GM04504 (cell line): Measurements from ENCODE around the gene PHTF1.

Experiments
- DNase-seq: peaks from one replicate; pipeline ENCODE4 v3.0.0-alpha.2; 2012; ENCODE audit warnings: low read depth

Gene PHTF1

DNA sequence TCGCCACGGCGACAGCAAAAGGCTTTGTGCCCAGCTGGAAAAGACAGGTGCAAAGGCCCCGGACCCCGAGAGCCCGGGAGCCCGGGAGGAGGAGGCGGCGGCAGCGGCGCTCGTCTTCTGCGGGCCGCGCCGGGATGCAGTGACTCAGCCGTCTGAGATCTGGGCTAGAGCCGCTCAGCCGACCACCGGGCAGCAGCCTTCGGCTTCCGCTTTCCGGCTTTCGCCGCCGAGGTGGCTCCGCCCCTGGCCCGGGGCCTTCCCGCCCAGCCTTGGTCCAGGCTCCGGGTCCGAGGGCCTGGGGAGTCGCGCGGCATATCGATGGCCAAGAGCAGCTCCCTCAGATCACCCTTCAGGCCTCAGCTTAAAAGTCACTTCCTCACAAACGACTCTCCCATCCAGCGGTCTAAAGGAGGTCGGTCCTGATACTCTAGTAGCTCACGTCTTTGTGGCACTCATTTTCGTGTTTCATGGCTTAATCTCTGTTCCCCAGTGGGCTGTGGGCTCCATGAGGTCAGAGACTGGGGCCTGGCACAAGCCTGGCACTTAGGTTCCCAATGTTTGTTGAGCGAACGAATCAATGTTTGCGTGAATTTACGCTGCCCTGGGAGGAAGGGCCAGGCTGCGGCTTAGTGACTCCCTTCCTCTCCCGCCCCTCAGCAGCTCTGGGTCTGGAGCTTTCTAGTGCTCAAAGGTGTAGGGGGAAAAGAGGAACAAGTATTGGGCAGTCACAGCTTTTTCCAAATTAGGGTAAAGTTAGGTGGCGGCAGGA lies at the start of gene PHTF1:
Gene PHTF1 (minus strand): TSS at position 154 of the 769 bp plus-strand sequence. CDS start 783 bp downstream, outside the sequence.
- DNase-seq: peak; percentile 51

DNA sequence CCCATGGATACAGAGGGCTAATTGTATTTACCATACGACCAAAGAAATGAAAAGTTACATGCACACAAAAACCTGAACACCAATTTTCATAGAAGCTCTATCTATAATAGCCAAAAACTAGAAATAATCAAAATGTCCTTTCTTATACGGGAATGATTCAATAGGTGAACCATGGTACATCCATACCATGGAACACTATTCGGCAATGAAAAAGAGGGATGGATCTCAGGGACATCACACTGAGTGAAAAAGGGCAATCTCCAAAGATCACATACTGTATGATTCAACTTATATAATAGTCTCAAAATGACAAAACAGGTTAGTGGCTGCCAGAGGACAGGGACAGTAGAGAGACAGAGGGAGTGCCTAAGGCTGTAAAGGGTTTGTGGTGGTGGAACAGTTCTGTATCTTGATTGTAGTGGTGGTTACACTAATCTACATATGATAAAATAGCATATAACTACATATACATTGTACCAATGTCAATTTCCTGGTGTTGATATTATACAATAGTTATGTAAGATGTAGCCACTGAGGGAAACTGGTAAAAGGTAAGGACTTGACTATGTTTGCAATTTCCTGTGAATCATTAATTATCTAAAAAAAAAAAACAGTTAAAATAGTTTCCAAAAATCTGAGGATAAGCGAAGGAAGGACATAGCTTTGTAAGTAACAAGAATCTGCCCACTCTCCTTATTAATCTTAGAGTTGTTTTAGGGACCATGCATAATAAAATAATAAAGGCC lies 49.3 kb upstream of the PHTF1 start:
- DNase-seq: no peak

GRCh38 chr1:113805639-113806038 lies 46.4 kb upstream of the PHTF1 start:
- no peak for DNase-seq

- no peak for DNase-seq
These were observed 45.9 kb upstream of the PHTF1 start for GRCh38 chr1:113805256-113805531.

DNA sequence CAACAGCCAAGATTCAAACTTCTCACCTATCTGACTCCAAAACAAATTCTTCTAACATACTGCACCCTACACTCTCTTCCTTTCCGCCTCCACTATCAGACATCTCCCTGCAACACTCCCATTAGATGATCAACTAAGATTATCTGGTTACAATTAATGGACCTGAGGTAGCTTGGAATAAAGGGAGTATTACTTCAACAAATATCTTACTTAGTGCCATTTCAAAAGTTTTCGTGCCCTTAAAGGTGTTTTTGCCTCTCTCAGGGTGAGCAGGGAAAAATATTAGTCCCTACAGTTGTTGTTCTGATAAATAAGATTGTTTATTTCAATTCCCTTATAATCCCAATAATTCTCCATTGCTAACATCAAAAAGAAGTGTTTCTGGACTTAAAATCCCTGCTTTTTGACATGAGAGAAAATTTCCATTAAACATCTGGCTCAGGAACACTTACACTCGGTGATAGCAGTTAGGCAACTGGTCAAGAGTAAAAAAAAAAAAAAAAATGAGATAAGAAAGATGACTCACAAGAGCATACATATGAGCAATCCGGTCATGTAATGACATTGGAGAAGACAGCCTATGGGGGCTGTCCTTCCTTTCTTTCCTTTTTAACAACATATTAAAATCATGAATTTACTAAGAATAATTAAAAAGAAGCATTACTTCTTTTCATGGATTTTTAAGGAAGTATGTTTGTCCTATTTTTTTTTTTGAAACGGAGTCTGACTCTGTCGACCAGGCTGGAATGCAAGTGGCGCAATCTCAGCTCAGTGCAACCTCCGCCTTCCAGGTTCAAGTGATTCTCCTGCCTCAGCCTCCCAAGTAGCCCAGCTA lies 45.4 kb upstream of the PHTF1 start:
- no peak for DNase-seq

- DNase-seq: no peak
These were observed 43.2 kb upstream of the PHTF1 start for GRCh38 chr1:113802367-113803007.

DNA sequence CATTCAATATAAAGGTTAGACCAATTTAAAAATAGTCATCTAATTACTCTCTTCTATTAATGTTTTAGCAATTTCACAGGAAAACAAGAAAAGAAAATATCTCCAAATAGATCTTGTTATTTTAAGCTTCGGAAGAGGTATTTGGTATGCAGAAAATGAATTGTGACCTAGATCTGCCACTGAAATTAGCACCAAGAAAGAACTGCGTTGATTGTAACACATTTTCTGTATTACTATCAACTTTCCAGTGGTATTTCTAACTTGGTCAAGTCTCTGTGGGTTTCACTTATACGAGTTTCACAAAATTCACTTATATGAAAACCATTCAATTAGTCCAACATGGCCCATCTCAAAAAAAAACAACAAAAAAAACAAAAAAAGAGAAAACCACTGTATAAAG lies 41.2 kb upstream of the PHTF1 start:
- no peak for DNase-seq

GRCh38 chr1:113797472-113797871 lies 38.2 kb upstream of the PHTF1 start:
- no peak for DNase-seq

DNA sequence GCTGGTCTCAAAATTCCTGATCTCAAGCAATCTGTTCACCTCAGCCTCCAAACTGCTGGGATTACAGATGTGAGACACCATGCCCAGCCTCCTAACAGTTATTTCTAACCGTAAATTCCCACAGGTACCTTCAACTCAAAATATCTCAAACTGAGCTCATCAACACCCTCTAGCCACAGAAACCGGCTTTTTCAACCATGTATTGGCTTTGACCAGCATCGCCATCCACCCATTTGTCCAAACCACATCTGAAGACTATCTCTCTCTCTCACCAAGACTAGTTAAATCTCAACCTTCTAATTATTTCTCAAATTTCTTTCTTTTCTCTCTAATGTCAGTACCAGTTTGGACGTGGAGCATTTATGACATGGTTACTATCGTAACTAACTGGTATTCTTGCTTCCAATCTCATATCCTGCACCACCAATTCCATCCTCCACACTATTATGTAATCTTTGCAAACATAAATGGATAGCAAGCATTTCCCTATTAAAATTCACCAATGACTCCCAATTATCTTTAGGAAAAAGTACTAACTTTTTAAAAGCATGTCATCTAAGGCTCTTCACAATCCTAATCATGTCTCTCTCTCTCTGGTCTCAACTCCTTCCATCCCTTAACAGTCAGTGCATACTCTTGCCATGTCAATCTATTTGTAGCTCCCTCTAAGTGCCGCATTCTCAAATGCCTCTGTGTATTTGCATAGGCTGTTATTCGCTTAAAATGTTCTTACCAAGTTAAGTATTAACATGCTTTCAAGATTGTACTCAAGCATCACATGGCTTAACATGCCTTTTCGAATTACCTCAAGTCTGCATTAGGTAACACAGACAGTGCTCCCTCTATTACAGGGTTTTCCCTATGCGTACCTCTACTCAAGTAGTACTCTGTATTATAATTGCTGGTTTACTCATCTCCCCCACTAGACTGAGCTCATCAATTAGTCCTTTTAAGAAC lies 34.9 kb upstream of the PHTF1 start:
- DNase-seq: no peak

- peak; percentile 41 for DNase-seq
These were observed 33.7 kb upstream of the PHTF1 start for GRCh38 chr1:113792986-113793385.

DNA sequence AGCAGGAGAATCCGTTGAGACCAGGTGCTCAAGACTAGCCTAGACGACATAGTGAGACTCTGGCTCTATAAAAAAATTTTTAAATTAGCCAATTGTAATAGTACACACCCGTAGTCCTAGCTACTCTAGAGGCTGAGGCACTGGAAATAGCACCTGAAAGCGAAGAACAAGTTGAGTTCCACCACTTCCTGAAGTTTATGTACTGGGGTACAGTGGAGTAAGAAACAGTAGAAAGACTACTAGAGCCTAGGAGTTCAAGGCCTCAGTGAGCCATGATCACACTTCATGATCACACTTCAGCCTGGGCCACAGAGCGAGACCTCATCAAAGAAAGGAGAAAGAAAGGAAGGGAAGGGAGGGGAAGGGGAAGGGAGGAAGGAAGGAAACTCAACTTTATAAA lies 33.2 kb upstream of the PHTF1 start:
- no peak for DNase-seq

DNA sequence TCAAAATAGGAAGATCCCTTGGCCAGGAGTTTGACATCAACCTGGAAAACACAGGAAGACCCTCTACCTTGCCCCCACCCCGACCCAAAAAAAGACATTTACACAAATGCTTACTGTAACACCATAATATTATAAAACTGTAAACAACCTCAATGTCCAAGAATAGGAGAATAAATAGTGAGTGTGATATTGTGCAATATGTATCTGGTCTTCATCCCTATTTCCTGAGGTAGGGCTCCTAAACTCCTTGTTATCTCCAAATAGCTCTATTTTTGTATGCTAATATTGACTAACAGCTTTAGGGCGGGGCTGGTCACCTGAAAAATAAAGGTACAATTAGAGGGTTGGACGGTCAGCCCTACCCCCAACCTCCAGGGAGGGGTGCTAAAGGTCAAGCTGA lies 29.5 kb upstream of the PHTF1 start:
- DNase-seq: no peak

GRCh38 chr1:113787663-113788062 lies 28.4 kb upstream of the PHTF1 start:
- no peak for DNase-seq

GRCh38 chr1:113786069-113786468 lies 26.8 kb upstream of the PHTF1 start:
- no peak for DNase-seq

DNA sequence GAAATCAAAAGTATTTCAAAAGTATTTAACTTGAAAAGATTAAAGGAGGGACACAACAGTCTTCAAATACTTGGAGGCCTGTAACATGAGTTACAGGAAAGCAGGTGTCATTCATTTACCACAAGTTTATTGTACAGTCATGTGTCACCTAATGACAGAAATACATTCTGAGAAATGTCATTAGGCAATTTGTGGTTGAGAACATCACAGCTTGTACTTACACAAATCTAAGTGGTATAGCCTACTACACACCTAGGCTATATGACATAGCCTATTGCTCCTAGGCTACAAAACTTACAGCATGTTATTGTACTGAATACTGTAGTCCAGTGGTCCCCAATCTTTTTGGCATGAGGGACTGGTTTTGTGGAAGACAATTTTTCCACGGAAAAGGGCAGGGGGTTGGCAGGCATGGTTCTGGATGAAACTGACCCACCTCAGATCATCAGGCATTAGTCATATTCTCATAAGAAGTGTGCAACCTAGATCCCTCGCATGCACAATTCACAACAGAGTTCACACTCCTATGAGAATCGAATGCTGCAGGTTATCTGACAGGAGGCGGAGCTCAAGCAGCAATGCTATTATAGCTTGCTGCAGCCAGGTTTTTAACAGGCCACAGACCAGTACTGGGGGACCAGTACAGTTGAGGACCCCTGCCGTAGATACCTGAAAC lies 25.0 kb upstream of the PHTF1 start:
- no peak for DNase-seq

GRCh38 chr1:113783254-113784103 lies 24.2 kb upstream of the PHTF1 start:
- no peak for DNase-seq

- no peak for DNase-seq
These were observed 23.1 kb upstream of the PHTF1 start for GRCh38 chr1:113782406-113782805.

DNA sequence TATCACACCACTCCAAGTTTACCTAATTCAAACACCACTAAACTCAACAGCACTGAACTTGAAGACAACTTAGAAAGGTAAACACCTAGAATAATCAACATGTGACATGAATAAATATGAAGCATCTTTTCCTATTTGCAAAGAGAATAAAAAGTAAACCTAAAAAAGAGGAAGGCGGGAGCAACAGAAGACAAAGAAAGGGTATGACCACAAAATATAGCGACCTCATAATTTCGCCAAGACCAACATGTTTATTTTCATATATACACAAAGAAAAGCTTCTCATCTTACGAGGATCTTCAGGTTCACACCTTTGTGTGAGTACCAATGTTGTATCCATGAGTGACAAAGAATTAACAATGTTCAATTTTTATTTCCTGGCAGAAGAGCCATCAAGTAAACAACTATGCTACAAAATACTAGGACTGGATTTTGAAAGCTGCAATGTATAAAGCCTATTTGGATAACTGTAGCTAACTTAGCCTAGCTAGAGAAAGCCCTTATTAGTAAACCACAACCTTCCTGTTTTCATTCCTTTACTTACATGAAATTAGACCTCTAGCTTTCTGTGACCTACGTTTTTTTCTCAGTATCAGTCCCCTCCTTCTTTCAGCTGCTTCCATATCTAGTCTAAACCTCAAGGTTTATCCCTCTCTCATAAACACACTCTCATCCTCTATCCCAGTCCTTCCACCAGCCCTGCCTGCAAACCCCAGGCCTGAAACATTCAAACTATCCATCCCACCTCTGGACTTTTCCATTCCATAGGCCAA lies 21.3 kb upstream of the PHTF1 start:
- no peak for DNase-seq

DNA sequence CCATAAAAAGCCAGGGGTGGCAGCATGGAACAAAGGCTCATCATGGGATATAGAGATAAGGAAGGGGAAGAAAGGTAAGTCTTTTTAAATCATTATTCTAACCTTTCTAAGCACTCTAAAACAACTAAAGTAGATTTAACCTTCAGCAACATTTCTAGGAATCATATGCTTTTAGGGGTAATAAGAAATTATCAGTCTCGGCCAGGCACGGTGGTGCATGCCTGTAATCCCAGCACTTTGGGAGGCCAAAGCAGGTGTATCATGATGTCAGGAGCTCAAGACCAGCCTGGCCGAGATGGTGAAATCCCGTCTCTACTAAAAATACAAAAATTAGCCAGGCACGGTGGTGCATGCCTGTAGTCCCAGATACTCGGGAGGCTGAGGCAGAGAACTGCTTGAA lies 20.3 kb upstream of the PHTF1 start:
- no peak for DNase-seq
